Activated naive CD4-positive, alpha-beta T cell treated with anti-CD3 and anti-CD28 coated beads, Interleukin-2, amount 10 ng/mL, durations not matched to agents 7 days and 5 days (primary cell): ENCODE data around the gene HRAS.
"Not testable (repeated sequence)": the region's sequence is repeated elsewhere in the genome, so short reads cannot be mapped to it uniquely, and the experiment has no call there.

Source experiments
- CTCF ChIA-PET: fragments of 350-600 bp; sonication (Branson Sonifier 250); formaldehyde crosslinking; loops from one replicate; lab custom pipeline; 2021; ENCODE audit warnings: antibody characterized with exemption; lab: Charles Lee
- DNase-seq: peaks from one replicate; pipeline ENCODE4 v3.0.0-alpha.2; 2020
- H3K27ac Mint-ChIP-seq: one replicate; pipeline ENCODE4 v1.8.0; 2021; ENCODE audit warnings: mild to moderate bottlenecking, moderate library complexity, mixed read lengths
- H3K27me3 Mint-ChIP-seq: one replicate; pipeline ENCODE4 v1.8.0; 2021; ENCODE audit warnings: mild to moderate bottlenecking, mixed read lengths
- H3K36me3 Mint-ChIP-seq: one replicate; pipeline ENCODE4 v1.8.0; 2021; ENCODE audit warnings: mixed read lengths
- H3K4me1 Mint-ChIP-seq: one replicate; pipeline ENCODE4 v1.8.0; 2021; ENCODE audit warnings: mixed read lengths
- H3K4me3 Mint-ChIP-seq: one replicate; pipeline ENCODE4 v1.8.0; 2021; ENCODE audit warnings: mild to moderate bottlenecking, moderate library complexity, mixed read lengths
- H3K9me3 Mint-ChIP-seq: one replicate; pipeline ENCODE4 v1.8.0; 2021; ENCODE audit warnings: mixed read lengths

The HRAS gene

DNA sequence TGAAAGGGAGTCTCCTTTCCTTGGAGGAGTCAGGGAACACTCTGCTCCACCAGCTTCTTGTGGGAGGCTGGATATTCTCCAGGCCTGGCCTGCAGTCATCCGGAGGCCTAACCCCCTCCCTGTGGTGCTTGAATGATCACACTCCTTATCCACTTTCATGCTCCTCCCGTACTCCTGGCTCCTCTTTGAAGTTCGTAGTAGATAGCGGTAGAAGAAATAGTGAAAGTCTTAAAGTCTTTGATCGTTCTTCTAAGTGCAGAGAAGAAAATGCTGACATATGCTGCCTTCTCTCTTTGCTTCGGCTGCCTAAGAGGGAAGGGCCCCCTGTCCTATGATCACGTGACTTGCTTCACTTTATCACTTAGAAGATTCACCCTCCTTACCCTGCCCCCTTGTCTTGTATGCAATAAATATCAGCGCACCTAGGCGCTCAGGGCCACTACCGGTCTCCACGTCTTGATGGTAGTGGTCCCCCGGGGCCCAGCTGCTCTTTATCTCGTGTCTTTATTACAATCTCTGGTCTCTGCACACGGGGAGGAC lies 38.7 kb upstream of the HRAS start:
- DNase-seq: peak; percentile 43
- H3K9me3 Mint-ChIP-seq, CTCF ChIA-PET, H3K36me3 Mint-ChIP-seq: not testable (repeated sequence)
- H3K27me3 Mint-ChIP-seq: peaks cover 26% of the 10 kb centered on the region
- H3K4me1 Mint-ChIP-seq: peaks cover 45% of the 10 kb centered on the region
- H3K4me3 Mint-ChIP-seq: peak overlapping the region; percentile 89
- H3K27ac Mint-ChIP-seq: peak overlapping the region; percentile 79

DNA sequence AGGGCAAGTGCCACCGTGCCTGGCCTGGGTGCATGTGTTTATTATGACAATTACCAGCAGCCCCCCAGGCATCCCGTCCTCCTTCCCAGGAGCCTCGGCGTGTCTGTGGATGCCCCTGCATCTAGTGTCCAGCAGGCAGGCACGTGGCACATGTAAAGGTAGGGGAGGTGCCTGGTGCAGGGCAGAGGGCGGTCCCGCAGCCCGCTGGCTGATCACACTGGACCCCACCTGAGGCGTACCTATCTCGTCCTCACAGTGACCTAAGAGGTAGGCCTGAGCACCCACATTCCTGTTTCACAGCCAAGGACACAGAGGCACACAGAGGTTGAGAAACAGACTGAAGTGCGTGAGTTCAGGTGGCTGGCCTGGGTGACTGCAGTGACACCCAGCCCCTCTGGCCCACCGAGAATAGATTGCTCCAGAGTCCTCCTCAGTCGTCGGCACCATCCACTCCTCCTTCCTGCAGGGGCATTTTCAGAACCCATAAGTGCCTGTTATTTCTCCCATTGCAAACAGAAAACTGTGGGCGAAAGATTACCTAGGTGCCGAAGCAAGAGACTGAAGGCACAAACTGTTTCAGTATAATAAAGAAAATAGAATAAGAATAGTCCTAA lies 37.9 kb upstream of the HRAS start:
- no peak for DNase-seq
- H3K9me3 Mint-ChIP-seq: no peaks in the 10 kb centered on the region
- no peak overlapping the region for H3K27ac Mint-ChIP-seq
- peaks cover 38% of the 10 kb centered on the region for H3K4me1 Mint-ChIP-seq
- CTCF ChIA-PET: no interaction called here
- peaks cover 28% of the 10 kb centered on the region for H3K27me3 Mint-ChIP-seq
- H3K4me3 Mint-ChIP-seq: no peak overlapping the region
- peaks cover 5% of the 10 kb centered on the region for H3K36me3 Mint-ChIP-seq

DNA sequence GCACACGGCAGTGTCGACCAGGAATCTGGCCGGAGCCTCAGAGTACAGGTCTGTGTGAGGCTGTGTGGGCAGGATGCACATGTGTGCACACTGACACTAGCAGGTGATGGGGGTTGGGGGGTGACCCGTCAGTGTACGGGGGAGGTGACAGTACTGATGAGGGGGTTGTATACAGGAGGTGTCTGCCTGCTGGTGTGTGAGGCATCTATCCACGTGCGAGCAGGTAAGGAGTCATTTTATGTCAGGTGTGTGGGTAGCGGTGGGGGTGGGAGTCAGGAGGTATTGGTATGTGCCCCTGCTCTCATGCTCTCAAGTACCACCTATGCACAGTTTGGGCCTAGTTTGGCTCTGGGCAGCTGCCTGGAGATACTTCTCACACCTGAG lies 36.4 kb upstream of the HRAS start:
- CTCF ChIA-PET: no interaction called here
- peaks cover 35% of the 10 kb centered on the region for H3K4me1 Mint-ChIP-seq

DNA sequence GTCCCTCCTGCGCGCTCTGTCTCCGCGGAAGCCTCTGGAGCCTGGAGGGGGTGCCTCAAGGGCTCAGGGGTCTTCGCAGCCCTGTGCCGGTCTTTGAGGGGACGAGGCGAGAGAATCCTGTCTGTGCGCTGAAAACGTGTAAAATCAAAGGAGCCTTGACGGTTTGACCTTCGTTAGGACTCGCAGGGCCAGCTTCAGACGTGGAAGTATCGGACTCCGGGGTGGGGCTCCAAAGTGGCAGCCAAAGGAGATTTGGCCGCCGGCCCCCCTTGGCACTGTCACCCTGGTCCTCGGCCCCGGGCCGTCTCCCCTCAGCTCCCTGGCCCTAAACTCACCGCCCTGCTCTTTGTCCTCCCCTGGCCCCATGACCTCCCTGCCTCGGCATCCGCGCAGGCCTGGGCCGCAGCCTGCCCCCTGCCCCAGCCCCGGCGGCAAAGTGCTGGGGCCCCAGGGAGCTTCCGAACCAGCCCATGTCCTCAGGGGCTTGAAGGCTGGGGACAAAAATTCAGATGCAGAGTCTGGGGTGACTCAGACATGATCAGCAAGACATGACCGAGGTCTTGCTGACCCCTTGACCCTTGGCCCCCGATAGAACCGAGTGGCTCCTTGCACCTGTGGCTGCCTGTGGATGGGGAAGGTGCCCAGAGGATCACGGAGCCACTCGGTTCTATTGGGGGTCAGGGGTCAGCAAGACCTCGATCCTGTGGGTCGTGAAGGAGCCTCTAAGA lies 33.9 kb upstream of the HRAS start:
- Mint-ChIP-seq H3K4me1 (peaks cover 32% of the 10 kb centered on the region), H3K9me3 (no peaks in the 10 kb centered on the region), H3K27me3 (peaks cover 20% of the 10 kb centered on the region), H3K4me3 (peak overlapping the region; percentile 82), H3K27ac (peak overlapping the region; percentile 84), H3K36me3 (peaks cover 11% of the 10 kb centered on the region)
- CTCF ChIA-PET: no interaction called here
- no peak for DNase-seq

More for the DNA sequence above, 36.4 kb upstream of the HRAS start:
- Mint-ChIP-seq H3K27me3 (peaks cover 28% of the 10 kb centered on the region), H3K36me3 (peaks cover 4% of the 10 kb centered on the region), H3K27ac (no peak overlapping the region), H3K4me3 (no peak overlapping the region), H3K9me3 (no peaks in the 10 kb centered on the region)
- no peak for DNase-seq

DNA sequence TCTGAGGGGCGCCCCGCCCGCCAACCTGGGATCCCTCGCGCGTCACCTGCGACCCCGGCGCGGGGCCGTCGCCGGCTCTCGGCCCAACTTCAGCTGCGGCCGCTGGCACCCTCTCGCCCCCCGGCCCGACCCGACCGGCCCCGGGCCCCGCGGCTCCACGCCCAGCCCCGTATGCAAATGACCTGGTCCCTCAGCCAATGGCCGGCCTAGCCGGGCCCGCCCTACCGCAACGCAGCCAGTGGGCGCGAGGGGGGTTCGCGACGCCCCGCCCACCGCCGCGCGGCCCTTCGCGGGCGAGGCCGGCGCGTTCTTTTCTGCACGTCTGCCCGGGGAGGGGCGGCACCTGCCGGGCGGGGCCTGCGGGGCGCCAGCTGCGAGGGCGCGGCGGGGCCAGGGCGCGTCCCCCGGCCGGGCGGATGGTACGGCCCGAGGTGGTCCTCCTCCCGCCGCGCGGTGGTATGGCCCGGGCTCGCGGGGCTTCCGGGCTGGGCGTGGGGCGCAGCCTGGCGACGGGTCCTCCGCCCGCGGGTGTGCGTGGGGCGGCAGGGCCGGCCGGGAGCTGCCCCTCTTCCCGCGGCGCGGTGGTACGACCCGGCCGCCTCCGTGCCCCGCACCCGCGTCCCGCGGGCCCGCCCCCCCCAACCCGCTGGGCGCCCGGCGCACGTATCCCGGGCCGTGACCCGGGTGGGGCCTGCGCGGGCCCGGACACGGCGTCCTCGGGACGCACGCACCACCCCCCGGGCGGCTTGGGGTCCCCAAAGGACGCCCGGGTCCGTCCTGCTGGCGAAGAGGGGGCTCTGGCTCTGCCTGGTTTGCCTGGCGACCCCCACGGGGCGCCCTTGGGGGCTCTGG lies 33.2 kb upstream of the HRAS start:
- DNase-seq: peak; percentile 96
- CTCF ChIA-PET: interaction anchor here (0.6 kb wide), 1 partner anchor 87 kb away, joined by 3 read pairs; no protein-coding TSS in a partner anchor
- Mint-ChIP-seq H3K9me3 (no peaks in the 10 kb centered on the region), H3K4me1 (peaks cover 27% of the 10 kb centered on the region), H3K27me3 (peaks cover 16% of the 10 kb centered on the region), H3K36me3 (peaks cover 15% of the 10 kb centered on the region), H3K27ac (peak overlapping the region; percentile 84), H3K4me3 (peak overlapping the region; percentile 82)

DNA sequence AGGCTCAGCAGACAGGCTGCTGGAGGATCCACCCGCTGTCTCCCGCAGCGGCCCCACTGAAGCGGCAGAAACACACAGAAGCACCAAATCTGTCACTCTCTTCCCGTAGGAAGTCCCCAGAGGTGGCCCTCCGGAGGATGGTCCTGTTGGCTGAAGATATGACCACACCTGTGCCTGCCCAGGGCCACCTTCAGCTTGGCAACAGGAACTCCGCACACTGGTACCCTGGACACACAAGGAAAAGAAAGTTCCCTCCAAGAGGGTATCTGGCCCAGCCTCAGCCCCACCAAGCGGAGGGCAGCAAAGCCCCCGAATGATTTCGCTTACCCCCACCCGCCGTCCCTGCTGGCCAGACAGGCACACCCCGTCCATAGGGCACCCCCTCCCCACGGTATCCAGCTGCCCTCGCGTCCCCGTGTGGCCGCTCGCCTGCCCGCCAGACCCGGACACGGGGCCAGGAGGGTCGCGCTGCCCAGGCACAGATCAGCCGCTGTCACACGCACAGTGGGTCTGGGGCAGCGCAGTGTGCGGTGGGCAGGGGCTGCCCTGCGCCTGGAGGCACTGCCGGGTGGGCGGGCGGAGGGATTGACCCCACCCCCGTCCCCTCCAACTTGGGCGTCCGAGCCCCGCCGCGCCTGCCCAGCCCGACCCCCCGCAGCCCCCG lies 32.4 kb upstream of the HRAS start:
- DNase-seq: no peak
- Mint-ChIP-seq H3K4me3 (peak overlapping the region; percentile 83), H3K9me3 (no peaks in the 10 kb centered on the region), H3K27ac (peak overlapping the region; percentile 71), H3K4me1 (peaks cover 25% of the 10 kb centered on the region), H3K36me3 (peaks cover 16% of the 10 kb centered on the region), H3K27me3 (peaks cover 16% of the 10 kb centered on the region)
- CTCF ChIA-PET: interaction anchor here (0.6 kb wide), 1 partner anchor 86 kb away, joined by 3 read pairs; no protein-coding TSS in a partner anchor

DNA sequence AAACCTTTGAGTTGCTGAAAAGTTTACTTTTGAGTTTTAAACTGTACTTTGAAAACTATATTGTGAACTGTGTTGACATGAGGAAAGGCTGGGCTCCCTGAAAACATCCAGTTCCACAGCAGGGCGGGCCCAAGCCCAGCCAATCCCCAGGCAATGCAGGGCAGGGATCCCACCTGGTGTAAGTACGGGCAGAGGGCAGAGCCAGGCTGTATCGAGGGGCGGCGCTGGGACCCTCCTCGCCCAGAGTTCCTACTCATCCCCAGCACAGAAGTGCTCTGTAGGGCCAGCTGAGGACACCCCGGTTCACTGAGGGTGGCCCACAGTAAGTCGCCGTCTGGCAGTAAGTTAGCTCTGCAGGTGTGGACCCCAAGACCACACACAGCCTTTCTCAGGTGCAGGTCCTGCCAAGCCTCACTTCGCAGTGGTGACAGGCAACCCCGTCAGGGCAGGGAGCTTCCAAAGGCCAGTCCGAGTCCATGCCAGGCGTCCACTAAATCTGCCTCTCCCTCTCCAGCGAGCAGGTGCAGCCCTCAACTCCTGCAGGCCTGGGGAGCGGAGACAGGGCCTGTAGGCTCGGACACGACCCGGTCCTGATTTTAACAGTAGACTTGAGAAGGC lies 31.7 kb upstream of the HRAS start:
- no peak for DNase-seq
- Mint-ChIP-seq H3K27me3 (peaks cover 16% of the 10 kb centered on the region), H3K9me3 (no peaks in the 10 kb centered on the region), H3K4me3 (peak overlapping the region; percentile 83), H3K36me3 (peaks cover 16% of the 10 kb centered on the region), H3K4me1 (peaks cover 25% of the 10 kb centered on the region), H3K27ac (peak overlapping the region; percentile 71)
- CTCF ChIA-PET: interaction anchor here (1.6 kb wide), 1 partner anchor 9 kb away, joined by 4 read pairs; the partner anchor contains the start of gene PHRF1

DNA sequence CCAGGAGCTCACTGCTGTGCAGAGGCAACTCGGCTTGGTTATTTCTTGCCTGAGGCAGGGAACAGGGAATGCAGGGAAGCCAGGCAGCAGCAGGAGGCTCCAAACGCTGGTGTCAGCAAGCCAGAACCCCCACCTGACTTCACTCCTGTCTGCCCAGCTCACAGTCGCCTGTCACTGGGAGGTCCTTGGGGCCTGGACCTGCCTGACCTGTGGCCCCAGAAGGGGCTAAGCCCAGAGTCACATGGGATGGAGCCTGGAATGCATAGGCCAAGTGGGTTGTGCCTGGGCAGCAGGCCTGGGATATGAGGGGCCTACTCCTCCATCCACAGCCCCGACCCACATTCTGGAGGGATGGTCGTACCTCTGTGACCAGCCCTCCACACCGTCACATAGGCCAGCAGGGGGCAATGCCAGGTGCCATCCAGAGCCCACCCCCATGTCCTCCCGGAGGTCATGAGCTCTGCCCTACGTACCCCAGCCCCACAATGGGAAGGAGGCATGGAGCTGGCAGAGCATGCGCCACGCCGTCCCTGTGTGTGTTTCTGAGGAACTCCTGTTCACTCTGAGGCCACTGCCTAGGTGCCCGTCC lies 30.6 kb upstream of the HRAS start:
- no peak for DNase-seq
- Mint-ChIP-seq H3K27me3 (peaks cover 14% of the 10 kb centered on the region), H3K27ac (no peak overlapping the region), H3K36me3 (peaks cover 16% of the 10 kb centered on the region), H3K9me3 (no peaks in the 10 kb centered on the region), H3K4me3 (no peak overlapping the region), H3K4me1 (peaks cover 31% of the 10 kb centered on the region)
- CTCF ChIA-PET: interaction anchor here (1.1 to 1.6 kb wide), 2 partner anchors 10 kb away, joined by 3 to 4 read pairs; partner anchors contain the start of gene PHRF1

DNA sequence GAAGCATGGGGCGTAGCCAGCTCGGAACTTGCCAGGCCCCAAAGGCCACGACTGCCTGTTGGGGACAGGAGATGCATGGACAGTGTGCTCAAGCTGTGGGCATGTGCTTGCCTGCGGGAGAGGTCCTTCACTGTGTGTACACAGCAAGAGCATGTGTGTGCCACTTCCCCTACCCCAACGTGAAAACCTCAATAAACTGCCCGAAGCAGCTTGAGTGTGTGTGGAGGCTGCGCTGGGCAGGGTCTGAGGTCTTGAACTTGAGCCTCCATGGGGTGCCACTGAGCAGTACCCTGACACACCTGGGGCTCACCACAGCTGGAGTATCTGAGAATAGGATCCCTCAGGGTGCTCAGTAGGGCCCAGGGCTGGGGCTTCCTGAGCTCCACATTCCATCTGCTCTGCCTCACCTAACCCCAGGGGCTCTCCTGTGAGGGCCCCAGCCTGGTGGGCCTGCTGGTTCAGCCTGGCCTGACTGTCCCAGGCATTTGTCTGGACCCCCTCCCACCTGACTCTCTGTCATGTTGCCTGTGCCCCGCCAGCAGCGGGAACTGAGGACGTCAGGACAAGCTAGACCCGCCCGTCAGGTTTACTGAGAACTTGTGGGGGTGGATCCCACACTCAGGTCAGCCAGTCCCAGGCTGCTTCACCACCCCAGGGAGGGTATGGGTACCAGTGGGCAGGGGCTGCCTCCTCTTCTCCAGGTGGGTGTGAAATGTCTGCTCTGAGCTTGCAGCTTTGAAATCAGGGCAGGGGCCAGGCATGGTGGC lies 28.6 kb upstream of the HRAS start:
- Mint-ChIP-seq H3K9me3 (no peaks in the 10 kb centered on the region), H3K36me3 (peaks cover 16% of the 10 kb centered on the region), H3K27ac (peak overlapping the region; percentile 52), H3K27me3 (peaks cover 10% of the 10 kb centered on the region), H3K4me1 (peaks cover 37% of the 10 kb centered on the region), H3K4me3 (no peak overlapping the region)
- DNase-seq: no peak
- CTCF ChIA-PET: no interaction called here

DNA sequence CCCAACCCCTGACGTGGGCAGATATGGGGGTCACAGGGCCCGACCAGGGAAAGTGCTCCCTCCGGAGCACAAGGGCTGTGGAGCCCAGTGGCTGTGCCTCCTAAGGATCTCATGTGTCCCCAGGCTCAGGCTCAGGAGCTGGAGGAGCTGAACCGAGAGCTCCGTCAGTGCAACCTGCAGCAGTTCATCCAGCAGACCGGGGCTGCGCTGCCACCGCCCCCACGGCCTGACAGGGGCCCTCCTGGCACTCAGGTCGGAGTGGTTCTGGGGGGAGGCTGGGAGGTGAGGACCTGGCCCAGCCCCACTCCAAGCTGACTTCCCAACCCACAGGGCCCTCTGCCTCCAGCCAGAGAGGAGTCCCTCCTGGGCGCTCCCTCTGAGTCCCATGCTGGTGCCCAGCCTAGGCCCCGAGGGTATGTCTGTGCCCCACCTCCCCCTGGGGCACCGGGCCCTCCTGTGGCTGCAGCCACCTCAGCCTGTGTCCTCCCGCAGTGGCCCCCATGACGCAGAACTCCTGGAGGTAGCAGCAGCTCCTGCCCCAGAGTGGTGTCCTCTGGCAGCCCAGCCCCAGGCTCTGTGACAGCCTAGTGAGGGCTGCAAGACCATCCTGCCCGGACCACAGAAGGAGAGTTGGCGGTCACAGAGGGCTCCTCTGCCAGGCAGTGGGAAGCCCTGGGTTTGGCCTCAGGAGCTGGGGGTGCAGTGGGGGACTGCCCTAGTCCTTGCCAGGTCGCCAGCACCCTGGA lies 27.9 kb upstream of the HRAS start:
- no peak for DNase-seq
- CTCF ChIA-PET: no interaction called here
- H3K27me3 Mint-ChIP-seq: peaks cover 16% of the 10 kb centered on the region
- peaks cover 16% of the 10 kb centered on the region for H3K36me3 Mint-ChIP-seq
- peak overlapping the region; percentile 50 for H3K4me3 Mint-ChIP-seq
- no peak overlapping the region for H3K27ac Mint-ChIP-seq
- H3K4me1 Mint-ChIP-seq: peaks cover 39% of the 10 kb centered on the region
- no peaks in the 10 kb centered on the region for H3K9me3 Mint-ChIP-seq

DNA sequence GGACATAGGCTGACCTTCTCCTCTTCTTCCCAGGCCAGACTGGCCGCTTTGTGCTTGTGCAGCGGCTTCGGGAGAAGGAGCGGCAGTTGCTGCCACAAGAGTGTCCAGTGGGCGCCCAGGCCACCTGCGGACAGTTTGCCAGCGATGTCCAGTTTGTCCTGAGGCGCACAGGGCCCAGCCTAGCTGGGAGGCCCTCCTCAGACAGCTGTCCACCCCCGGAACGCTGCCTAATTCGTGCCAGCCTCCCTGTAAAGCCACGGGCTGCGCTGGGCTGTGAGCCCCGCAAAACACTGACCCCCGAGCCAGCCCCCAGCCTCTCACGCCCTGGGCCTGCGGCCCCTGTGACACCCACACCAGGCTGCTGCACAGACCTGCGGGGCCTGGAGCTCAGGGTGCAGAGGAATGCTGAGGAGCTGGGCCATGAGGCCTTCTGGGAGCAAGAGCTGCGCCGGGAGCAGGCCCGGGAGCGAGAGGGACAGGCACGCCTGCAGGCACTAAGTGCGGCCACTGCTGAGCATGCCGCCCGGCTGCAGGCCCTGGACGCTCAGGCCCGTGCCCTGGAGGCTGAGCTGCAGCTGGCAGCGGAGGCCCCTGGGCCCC lies 26.8 kb upstream of the HRAS start:
- no peak for DNase-seq
- H3K4me3 Mint-ChIP-seq: peak overlapping the region; percentile 93
- no peak overlapping the region for H3K27ac Mint-ChIP-seq
- CTCF ChIA-PET: no interaction called here
- H3K4me1 Mint-ChIP-seq: peaks cover 35% of the 10 kb centered on the region
- H3K9me3 Mint-ChIP-seq: no peaks in the 10 kb centered on the region
- H3K36me3 Mint-ChIP-seq: peaks cover 13% of the 10 kb centered on the region
- peaks cover 27% of the 10 kb centered on the region for H3K27me3 Mint-ChIP-seq
